Activated T-cell treated with anti-CD3 and anti-CD28 coated beads, Interleukin-2, amount 50 U/mL, for 72 hours (primary cell): Measurements from ENCODE around the gene NAALADL2. TPM values are rescaled to one million over a fixed set of nuclear protein-coding genes. Genes with fewer than 3 reads are reported as not detected.

ENCODE experiments used
- ATAC-seq, 2 donors: fragments of 150-1000 bp; cut with Tn5 transposase; replicated peaks in 1 of 2; 2 replicates each; pipeline ENCODE4 v1.10.0; 2021; ENCODE audit warnings: moderate library complexity in 2 of 2, mild to moderate bottlenecking in 1 of 2
- DNase-seq, 2 donors: peaks; one replicate each; pipeline ENCODE4 v3.0.0; 2021 to 2022; ENCODE audit warnings: mixed read lengths in 1 of 2
- H3K27ac Mint-ChIP-seq: one replicate; pipeline ENCODE4 v1.8.0; 2022; ENCODE audit warnings: mild to moderate bottlenecking, moderate library complexity, mixed read lengths
- H3K27me3 Mint-ChIP-seq: one replicate; pipeline ENCODE4 v1.8.0; 2022; ENCODE audit warnings: low read depth, mixed read lengths
- H3K36me3 Mint-ChIP-seq, 2 donors: one replicate each; pipeline ENCODE4 v1.8.0; 2022; ENCODE audit warnings: mixed read lengths in 2 of 2, mild to moderate bottlenecking in 1 of 2; ENCODE audit not compliant: insufficient read depth in 2 of 2
- H3K4me1 Mint-ChIP-seq: one replicate; pipeline ENCODE4 v1.8.0; 2022; ENCODE audit warnings: low read depth, mixed read lengths
- H3K4me3 Mint-ChIP-seq, 2 donors: one replicate each; pipeline ENCODE4 v1.8.0; 2022; ENCODE audit warnings: mild to moderate bottlenecking in 2 of 2, mixed read lengths in 2 of 2, moderate library complexity in 2 of 2
- H3K9me3 Mint-ChIP-seq, 2 donors: one replicate each; pipeline ENCODE4 v1.8.0; 2022; ENCODE audit warnings: mixed read lengths in 2 of 2
- total RNA-seq, 2 donors: library from RNA; stranded (reverse); gene quantifications; one replicate each; pipeline ENCODE4 v1.2.3, GENCODE V29; 2022

The NAALADL2 gene
- total RNA-seq, 2 donors from 2014 or later = 0.58 TPM; not detected in 1

DNA sequence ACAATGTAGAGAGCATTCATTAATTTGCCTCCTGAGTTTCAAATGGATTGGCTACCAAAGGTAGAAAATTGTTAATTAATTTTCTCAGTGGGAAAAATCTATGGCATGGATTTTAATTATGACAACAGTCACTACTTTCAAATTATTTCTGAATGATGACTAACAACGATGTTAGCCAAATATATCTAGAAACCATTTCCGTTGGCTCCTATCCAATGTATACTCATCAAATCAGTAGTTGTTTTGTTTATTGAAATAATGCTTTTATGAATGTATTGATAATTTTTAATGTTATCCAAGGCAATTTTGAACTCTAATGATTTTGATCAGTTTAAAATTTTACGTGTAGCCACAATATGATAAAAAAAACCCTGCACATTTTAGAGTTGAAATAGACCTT, 333.4 kb downstream of the NAALADL2 start:
- Mint-ChIP-seq H3K36me3 (no peaks in the 10 kb centered on the region), H3K27ac (no peak overlapping the region)
- no peak for ATAC-seq

GRCh38 chr3:175193815-175194518, 334.8 kb downstream of the NAALADL2 start:
- Mint-ChIP-seq H3K4me3 (no peak overlapping the region), H3K9me3 (peaks cover 0 to 2% of the 10 kb centered on the region in 2 donors), H3K4me1 (no peaks in the 10 kb centered on the region), H3K36me3 (no peaks in the 10 kb centered on the region), H3K27me3 (no peaks in the 10 kb centered on the region), H3K27ac (no peak overlapping the region)
- peak; percentile 36 to 37 for ATAC-seq
- DNase-seq = no peak

More for the DNA sequence above, 333.4 kb downstream of the NAALADL2 start:
- no peak overlapping the region for H3K4me3 Mint-ChIP-seq
- no peaks in the 10 kb centered on the region for H3K27me3 Mint-ChIP-seq
- DNase-seq = no peak
- peaks cover 0 to under 1% of the 10 kb centered on the region in 2 donors for H3K9me3 Mint-ChIP-seq
- H3K4me1 Mint-ChIP-seq = no peaks in the 10 kb centered on the region

- Mint-ChIP-seq H3K36me3 (peaks cover 0 to 9% of the 10 kb centered on the region in 2 donors), H3K27ac (no peak overlapping the region), H3K27me3 (no peaks in the 10 kb centered on the region), H3K9me3 (peaks cover 10% of the 10 kb centered on the region in 2 donors), H3K4me1 (no peaks in the 10 kb centered on the region), H3K4me3 (no peak overlapping the region)
- no peak for ATAC-seq
- no peak for DNase-seq
Measured at GRCh38 chr3:175198991-175199783, 340.1 kb downstream of the NAALADL2 start.

GRCh38 chr3:175199961-175200360, 340.8 kb downstream of the NAALADL2 start:
- Mint-ChIP-seq H3K4me1 (no peaks in the 10 kb centered on the region), H3K4me3 (no peak overlapping the region), H3K27ac (no peak overlapping the region), H3K9me3 (peaks cover 10 to 13% of the 10 kb centered on the region in 2 donors), H3K36me3 (peaks cover 0 to 9% of the 10 kb centered on the region in 2 donors), H3K27me3 (no peaks in the 10 kb centered on the region)
- DNase-seq = no peak
- ATAC-seq = no peak

GRCh38 chr3:175200391-175201095, 341.4 kb downstream of the NAALADL2 start:
- H3K9me3 Mint-ChIP-seq = peaks cover 13 to 17% of the 10 kb centered on the region in 2 donors
- no peak overlapping the region for H3K4me3 Mint-ChIP-seq

DNA sequence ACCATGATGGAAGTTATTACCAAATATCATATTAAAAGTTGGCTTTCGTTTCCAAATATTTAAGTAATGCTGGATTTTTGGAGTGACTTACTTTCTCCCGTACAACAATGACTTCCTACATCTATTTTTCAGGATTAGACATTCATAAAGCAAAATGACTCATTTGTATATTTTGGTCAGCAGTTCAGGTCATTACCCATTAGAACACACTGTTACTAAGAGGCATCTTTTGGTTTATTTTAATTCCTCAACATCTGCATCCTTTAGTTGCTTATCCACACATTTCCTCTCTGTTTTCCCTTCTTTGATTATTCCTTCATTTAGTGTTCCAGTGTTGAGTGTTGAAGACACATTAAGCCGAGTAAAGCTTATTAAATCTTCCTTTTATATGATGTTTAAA, 348.2 kb downstream of the NAALADL2 start:
- Mint-ChIP-seq H3K27ac (no peak overlapping the region), H3K27me3 (no peaks in the 10 kb centered on the region), H3K4me1 (no peaks in the 10 kb centered on the region), H3K36me3 (peaks cover 0 to 10% of the 10 kb centered on the region in 2 donors), H3K9me3 (peaks cover 11 to 17% of the 10 kb centered on the region in 2 donors), H3K4me3 (no peak overlapping the region)
- no peak for ATAC-seq
- DNase-seq = no peak

More at GRCh38 chr3:175200391-175201095, 341.4 kb downstream of the NAALADL2 start:
- Mint-ChIP-seq H3K27me3 (no peaks in the 10 kb centered on the region), H3K4me1 (no peaks in the 10 kb centered on the region), H3K27ac (no peak overlapping the region), H3K36me3 (peaks cover 0 to 9% of the 10 kb centered on the region in 2 donors)
- no peak for DNase-seq
- no peak for ATAC-seq

DNA sequence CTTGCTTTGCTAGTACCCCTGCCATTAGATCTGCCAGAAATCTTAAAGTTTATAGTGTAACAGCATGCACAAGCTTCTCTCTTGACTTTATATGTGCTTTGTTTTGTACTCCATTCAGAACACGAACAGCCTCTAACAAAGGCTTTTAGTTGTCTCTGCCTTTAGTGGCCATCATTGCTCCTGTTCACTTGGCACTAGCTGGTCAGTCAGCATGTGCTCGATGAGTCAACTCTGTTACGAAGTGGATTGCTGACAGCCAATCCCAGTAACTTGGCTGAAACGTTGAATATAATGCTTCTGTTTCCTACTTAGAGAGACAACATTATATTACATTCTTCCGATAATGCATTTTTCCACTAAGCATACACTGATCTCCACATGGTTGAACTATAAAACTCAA, 349.2 kb downstream of the NAALADL2 start:
- Mint-ChIP-seq H3K4me1 (no peaks in the 10 kb centered on the region), H3K9me3 (peaks cover 12 to 19% of the 10 kb centered on the region in 2 donors), H3K27ac (no peak overlapping the region), H3K36me3 (peaks cover 0 to 8% of the 10 kb centered on the region in 2 donors), H3K27me3 (no peaks in the 10 kb centered on the region), H3K4me3 (no peak overlapping the region)
- no peak for DNase-seq
- no peak for ATAC-seq

- no peaks in the 10 kb centered on the region for H3K36me3 Mint-ChIP-seq
- ATAC-seq (no peak), DNase-seq (no peak)
- H3K27me3 Mint-ChIP-seq = no peaks in the 10 kb centered on the region
- H3K4me1 Mint-ChIP-seq = no peaks in the 10 kb centered on the region
- H3K4me3 Mint-ChIP-seq = no peak overlapping the region
- H3K27ac Mint-ChIP-seq = no peak overlapping the region
- peaks cover 1 to 3% of the 10 kb centered on the region in 2 donors for H3K9me3 Mint-ChIP-seq
Measured at GRCh38 chr3:175211466-175211865, 352.3 kb downstream of the NAALADL2 start.

- DNase-seq (no peak), ATAC-seq (no peak)
- Mint-ChIP-seq H3K36me3 (no peaks in the 10 kb centered on the region), H3K27ac (no peak overlapping the region), H3K4me3 (no peak overlapping the region), H3K4me1 (no peaks in the 10 kb centered on the region), H3K9me3 (peaks cover 1 to 3% of the 10 kb centered on the region in 2 donors), H3K27me3 (no peaks in the 10 kb centered on the region)
Measured at GRCh38 chr3:175212896-175213295, 353.8 kb downstream of the NAALADL2 start.

DNA sequence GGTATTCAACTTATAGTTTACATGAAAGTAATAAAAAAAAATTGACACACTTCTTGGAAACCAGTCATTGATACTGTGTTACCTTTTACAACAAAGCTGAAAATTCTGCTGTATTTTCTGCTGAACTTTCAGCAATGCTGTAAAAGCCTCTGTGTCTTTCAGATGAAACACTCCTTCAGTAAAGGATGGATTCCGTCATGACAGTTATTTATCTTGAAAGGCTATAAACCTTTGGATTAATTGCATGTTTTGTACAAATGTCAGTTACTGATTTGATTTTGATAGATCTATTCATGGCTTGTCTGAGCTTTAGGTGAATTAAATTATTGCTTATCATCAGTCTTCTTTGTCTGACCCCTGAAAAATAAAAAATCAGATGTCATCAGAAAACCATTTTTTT, 355.1 kb downstream of the NAALADL2 start:
- no peak for ATAC-seq
- H3K4me1 Mint-ChIP-seq = no peaks in the 10 kb centered on the region
- no peak for DNase-seq
- H3K4me3 Mint-ChIP-seq = no peak overlapping the region
- no peak overlapping the region for H3K27ac Mint-ChIP-seq
- no peaks in the 10 kb centered on the region for H3K27me3 Mint-ChIP-seq
- H3K9me3 Mint-ChIP-seq = peaks cover 1% of the 10 kb centered on the region in 2 donors
- no peaks in the 10 kb centered on the region for H3K36me3 Mint-ChIP-seq

DNA sequence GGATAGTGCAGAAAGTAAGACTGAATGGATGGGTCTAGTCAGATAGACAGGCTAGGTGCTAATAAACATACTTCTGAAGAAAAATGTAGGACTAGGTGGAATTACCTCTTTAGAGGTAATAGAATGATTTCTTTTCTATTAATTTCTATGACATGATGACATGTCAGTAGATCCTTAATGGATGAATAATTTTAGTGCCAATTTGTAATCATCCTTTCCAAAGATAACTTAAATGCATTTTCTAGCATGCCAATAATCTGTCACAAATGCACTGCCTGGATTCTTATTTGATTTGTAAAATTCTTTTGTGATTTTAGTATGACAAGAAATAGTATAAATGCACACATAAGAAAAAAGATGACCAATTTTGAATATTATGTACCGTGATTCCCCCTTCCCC, 356.7 kb downstream of the NAALADL2 start:
- DNase-seq (no peak), ATAC-seq (no peak)
- no peak overlapping the region for H3K27ac Mint-ChIP-seq
- no peak overlapping the region for H3K4me3 Mint-ChIP-seq
- no peaks in the 10 kb centered on the region for H3K27me3 Mint-ChIP-seq
- no peaks in the 10 kb centered on the region for H3K36me3 Mint-ChIP-seq
- H3K4me1 Mint-ChIP-seq = no peaks in the 10 kb centered on the region
- H3K9me3 Mint-ChIP-seq = peaks cover 1% of the 10 kb centered on the region in 2 donors

DNA sequence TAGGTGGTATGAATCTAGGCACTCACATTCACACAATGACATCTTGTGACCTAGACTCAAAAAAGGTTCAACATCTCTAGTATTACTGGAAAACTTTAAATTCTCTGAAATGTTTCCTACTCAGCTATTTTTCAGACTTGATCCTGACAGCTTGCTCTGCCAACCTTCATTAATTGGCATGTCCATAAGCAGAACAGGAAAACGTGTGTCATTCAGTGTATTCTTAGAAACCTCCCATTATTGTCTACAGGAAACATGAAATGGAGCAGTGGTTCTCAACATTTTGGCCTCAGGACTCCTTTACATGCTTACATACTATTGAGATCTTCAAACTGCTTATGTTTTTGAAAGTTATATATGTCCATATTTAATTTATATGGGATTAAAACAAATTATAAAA, 363.2 kb downstream of the NAALADL2 start:
- H3K4me3 Mint-ChIP-seq = no peak overlapping the region
- H3K36me3 Mint-ChIP-seq = no peaks in the 10 kb centered on the region

DNA sequence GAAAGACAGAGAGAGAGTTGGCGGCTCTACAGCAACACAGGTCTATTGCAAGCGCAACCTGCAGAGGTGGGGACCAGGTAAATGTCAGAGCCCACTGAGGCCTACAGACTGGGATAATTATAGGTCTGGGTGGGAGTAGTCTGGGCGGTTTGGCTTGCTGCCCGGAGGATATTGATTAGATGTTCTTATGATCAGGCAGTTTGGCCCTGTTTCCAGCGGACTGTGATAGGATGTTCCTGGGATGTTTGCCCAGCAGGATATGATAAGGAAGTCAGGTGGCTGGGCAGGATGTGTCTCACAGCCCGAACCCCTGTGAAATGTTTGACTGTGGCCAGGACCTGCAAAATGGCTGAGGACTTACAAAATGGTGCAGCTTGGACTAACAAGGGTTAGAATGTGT, 364.9 kb downstream of the NAALADL2 start:
- H3K9me3 Mint-ChIP-seq = peaks cover 0 to 3% of the 10 kb centered on the region in 2 donors
- H3K4me3 Mint-ChIP-seq = no peak overlapping the region
- H3K27me3 Mint-ChIP-seq = no peaks in the 10 kb centered on the region
- DNase-seq (no peak), ATAC-seq (no peak)
- no peak overlapping the region for H3K27ac Mint-ChIP-seq
- H3K4me1 Mint-ChIP-seq = no peaks in the 10 kb centered on the region
- H3K36me3 Mint-ChIP-seq = no peaks in the 10 kb centered on the region

More for the DNA sequence above, 363.2 kb downstream of the NAALADL2 start:
- no peak overlapping the region for H3K27ac Mint-ChIP-seq
- DNase-seq = no peak
- H3K27me3 Mint-ChIP-seq = no peaks in the 10 kb centered on the region
- H3K9me3 Mint-ChIP-seq = peaks cover 0 to 3% of the 10 kb centered on the region in 2 donors
- no peaks in the 10 kb centered on the region for H3K4me1 Mint-ChIP-seq
- ATAC-seq = no peak
